B cell (primary cell): ENCODE results near the gene EIF2AK2. TPM values are rescaled to one million over a fixed set of nuclear protein-coding genes. Genes with fewer than 3 reads are reported as not detected.

ENCODE experiments used
- ATAC-seq: fragments of 200-7000 bp; cut with Tn5 transposase; one replicate; pipeline ENCODE4 v1.10.0; 2021; ENCODE audit warnings: low read depth, mild to moderate bottlenecking, moderate number of reproducible peaks, moderate library complexity
- CTCF ChIA-PET: fragments of 350-600 bp; sonication (Branson Sonifier 250); formaldehyde crosslinking; loops from one replicate; lab custom pipeline; 2021; ENCODE audit warnings: antibody characterized with exemption, inconsistent platforms; lab: Charles Lee
- POLR2A ChIA-PET: fragments of 350-600 bp; sonication (Branson Sonifier 250); formaldehyde crosslinking; loops from one replicate; lab custom pipeline; 2021; ENCODE audit warnings: antibody characterized with exemption; lab: Charles Lee
- DNase-seq: peaks from one replicate; pipeline ENCODE4 v3.0.0; 2013
- H2AFZ ChIP-seq: 2 replicates; pipeline ENCODE4 v1.6.1; 2012; ENCODE audit warnings: mild to moderate bottlenecking, low read depth, low read length; ENCODE audit not compliant: insufficient read depth, poor library complexity, severe bottlenecking
- H3K27ac ChIP-seq, 2 donors: 1 replicate in 1 of 2; 2 replicates in 1 of 2; pipeline ENCODE4 v1.5.1; 2012 to 2013; ENCODE audit warnings: low read length in 2 of 2, mild to moderate bottlenecking in 2 of 2, moderate library complexity in 1 of 2
- H3K27me3 ChIP-seq, 4 experiments: fragments of 200-600 bp in 1 of 4; sonication (generic) in 1 of 4; replicated peaks in 1 of 4; 1 replicate in 2 of 4; 2 replicates in 2 of 4; pipeline versions ENCODE4 v1.6.1 to v1.7.0; 2013 to 2016; ENCODE audit warnings: low read length in 3 of 4, mild to moderate bottlenecking in 2 of 4, mixed read lengths in 1 of 4, moderate library complexity in 1 of 4; ENCODE audit not compliant: insufficient read depth in 4 of 4, control insufficient read depth in 3 of 4; ENCODE audit errors: control extremely low read depth in 1 of 4
- H3K36me3 ChIP-seq, 2 experiments: replicated peaks in 1 of 2; 1 replicate in 1 of 2; 2 replicates in 1 of 2; pipeline versions ENCODE4 v1.6.1 to v1.7.1; 2013; ENCODE audit warnings: low read length in 1 of 2; ENCODE audit not compliant: insufficient read depth in 2 of 2, control insufficient read depth in 1 of 2; ENCODE audit errors: control extremely low read depth in 1 of 2, extremely low read depth in 1 of 2
- H3K4me1 ChIP-seq, 2 donors: fragments of 200-600 bp in 1 of 2; sonication (generic) in 1 of 2; 1 replicate in 1 of 2; 2 replicates in 1 of 2; pipeline versions ENCODE4 v1.5.1 to v1.6.1; 2013 to 2017; ENCODE audit warnings: low read length in 2 of 2; ENCODE audit not compliant: control insufficient read depth in 2 of 2, insufficient read depth in 2 of 2
- H3K4me2 ChIP-seq: replicated peaks from 2 replicates; pipeline ENCODE3; 2012; ENCODE audit warnings: mild to moderate bottlenecking, low read depth, low read length; ENCODE audit not compliant: poor library complexity, severe bottlenecking
- H3K4me3 ChIP-seq, 5 experiments: fragments of 200-600 bp in 1 of 5; sonication (generic) in 1 of 5; 1 replicate in 3 of 5; 2 replicates in 2 of 5; pipeline versions ENCODE4 v1.5.1 to v1.7.0; 2011 to 2016; ENCODE audit warnings: low read length in 4 of 5, mild to moderate bottlenecking in 4 of 5, low read depth in 2 of 5, control low read depth in 1 of 5, moderate library complexity in 1 of 5; ENCODE audit not compliant: insufficient read depth in 1 of 5; ENCODE audit errors: control extremely low read depth in 1 of 5, extremely low read depth in 1 of 5
- H3K79me2 ChIP-seq: fragments of 200-600 bp; sonication (generic); one replicate; pipeline ENCODE4 v1.6.0; 2016; ENCODE audit warnings: low read length; ENCODE audit not compliant: control insufficient read depth, insufficient read depth
- H3K9ac ChIP-seq: fragments of 200-600 bp; sonication (generic); 2 replicates; pipeline ENCODE4 v1.6.1; 2017; ENCODE audit warnings: mild to moderate bottlenecking, low read length, moderate library complexity
- H3K9me3 ChIP-seq, 3 donors: one replicate each; pipeline versions ENCODE4 v1.6.1 to v1.7.1; 2013; ENCODE audit warnings: low read length in 2 of 3; ENCODE audit not compliant: control insufficient read depth in 2 of 3, insufficient read depth in 1 of 3; ENCODE audit errors: control extremely low read depth in 1 of 3
- H4K20me1 ChIP-seq: 2 replicates; pipeline ENCODE4 v1.6.0; 2012; ENCODE audit warnings: mild to moderate bottlenecking, low read length; ENCODE audit not compliant: insufficient read depth, control insufficient read depth, poor library complexity, severe bottlenecking
- H3K27ac Mint-ChIP-seq: one replicate; pipeline ENCODE4 v1.8.0; 2021; ENCODE audit warnings: mixed read lengths
- H3K27me3 Mint-ChIP-seq: one replicate; pipeline ENCODE4 v1.8.0; 2021; ENCODE audit warnings: mixed read lengths
- H3K4me1 Mint-ChIP-seq: one replicate; pipeline ENCODE4 v1.8.0; 2021; ENCODE audit warnings: mixed read lengths
- H3K4me3 Mint-ChIP-seq: one replicate; pipeline ENCODE4 v1.8.0; 2021; ENCODE audit warnings: mixed read lengths
- H3K9me3 Mint-ChIP-seq: one replicate; pipeline ENCODE4 v1.8.0; 2022; ENCODE audit warnings: mixed read lengths; ENCODE audit not compliant: insufficient read depth
- EZH2 ChIP-seq: IDR thresholded peaks from 2 replicates; pipeline ENCODE4 v1.6.1; 2012; ENCODE audit warnings: borderline replicate concordance, low read depth, mild to moderate bottlenecking, moderate library complexity, low read length; ENCODE audit not compliant: insufficient read depth, poor library complexity, severe bottlenecking
- WGBS: methylation state at CpG from one replicate; pipeline ENCODE4 v1.1.5; 2013; ENCODE audit warnings: missing lambda C conversion rate; ENCODE audit not compliant: insufficient coverage; 5-methylcytosine and 5-hydroxymethylcytosine counted together
- intact Hi-C: fragments of 100-400 bp; cut with micrococcal nuclease; formaldehyde crosslinking; loops from one replicate; pipeline ENCODE4 v1.10.0; 2022
- polyA plus RNA-seq: library from polyadenylated mRNA; depleted of rRNA; stranded (reverse); fragments of >200 nt; gene quantifications from 2 replicates; pipeline ENCODE4 v1.2.3, GENCODE V29; 2012
- total RNA-seq, 2 donors: library from RNA; stranded (reverse); fragments of 120-200 nt in 1 of 2; gene quantifications; 1 replicate in 1 of 2; 2 replicates in 1 of 2; pipeline versions ENCODE4 v1.2.3 to v1.2.4, GENCODE V29; 2013 to 2022
- TF ChIP-seq, protein P1 (sequence below): fragments of 200-600 bp; IDR thresholded peaks from one replicate; pipeline ENCODE4 v1.8.0; 2022; ENCODE audit warnings: antibody characterized with exemption, mild to moderate bottlenecking

The EIF2AK2 gene
- total and polyA plus RNA-seq, 2 donors (not counting 1 experiment from before 2014, with no cell fraction given), result 6.5 to 36.9 TPM

DNA sequence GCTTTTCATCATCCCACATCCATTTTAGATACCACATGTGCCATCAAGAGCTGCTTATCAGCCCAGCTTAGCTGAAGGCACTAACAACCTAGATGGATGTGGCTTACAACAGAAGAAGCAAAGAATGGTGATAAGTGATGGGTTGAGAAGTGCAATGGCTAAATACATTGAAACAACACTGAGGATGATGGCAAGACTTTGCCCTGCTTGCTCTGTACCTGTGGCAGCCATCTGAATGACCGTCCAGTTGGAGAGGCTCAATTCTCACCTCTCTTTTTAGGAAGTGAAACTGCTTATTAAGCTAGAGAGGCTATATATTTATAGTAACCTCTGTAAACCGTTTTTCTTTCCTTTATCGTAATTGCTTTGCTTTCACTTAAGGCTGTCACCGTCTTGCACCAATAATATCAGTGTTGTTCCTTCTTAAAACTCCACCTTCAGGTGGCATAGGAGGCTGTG is 66.7 kb downstream of the EIF2AK2 start:
- peak overlapping the region; percentile 87 for H3K27ac Mint-ChIP-seq
- peak overlapping the region; percentile 62 for H3K4me3 Mint-ChIP-seq
- peaks cover 55% of the 10 kb centered on the region for H3K4me1 Mint-ChIP-seq

DNA sequence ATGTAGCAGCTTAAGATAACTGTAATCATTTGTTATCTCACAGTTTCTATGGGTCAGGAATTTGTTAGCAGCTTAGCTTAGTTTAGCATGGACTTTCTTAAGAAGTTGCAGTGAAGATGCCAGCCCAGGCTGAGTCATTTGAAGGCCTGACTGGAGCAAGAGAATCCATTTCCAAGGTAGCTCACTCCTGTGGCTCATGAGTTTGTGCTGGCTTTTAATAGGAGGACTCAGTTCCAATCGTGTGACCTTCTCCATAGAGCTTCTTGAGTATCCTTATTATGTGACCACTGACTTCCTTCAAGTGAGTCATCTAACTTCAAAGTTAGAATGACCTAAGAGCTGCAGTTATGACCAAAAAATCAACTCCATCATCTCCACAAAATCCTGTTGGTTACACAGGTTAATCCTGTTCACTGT is 71.0 kb downstream of the EIF2AK2 start:
- peak overlapping the region; percentile 73 for H3K4me2 ChIP-seq
- Mint-ChIP-seq H3K4me3 (no peak overlapping the region), H3K27me3 (no peaks in the 10 kb centered on the region), H3K9me3 (no peaks in the 10 kb centered on the region), H3K27ac (peak overlapping the region; percentile 50), H3K4me1 (peaks cover 57% of the 10 kb centered on the region)
- H2AFZ ChIP-seq, result no peak overlapping the region
- peak overlapping the region in 1 of 2 donors; percentile 91 for H3K27ac ChIP-seq
- ChIA-PET CTCF (no interaction called here), POLR2A (no interaction called here)
- TF ChIP-seq, protein P1, sequence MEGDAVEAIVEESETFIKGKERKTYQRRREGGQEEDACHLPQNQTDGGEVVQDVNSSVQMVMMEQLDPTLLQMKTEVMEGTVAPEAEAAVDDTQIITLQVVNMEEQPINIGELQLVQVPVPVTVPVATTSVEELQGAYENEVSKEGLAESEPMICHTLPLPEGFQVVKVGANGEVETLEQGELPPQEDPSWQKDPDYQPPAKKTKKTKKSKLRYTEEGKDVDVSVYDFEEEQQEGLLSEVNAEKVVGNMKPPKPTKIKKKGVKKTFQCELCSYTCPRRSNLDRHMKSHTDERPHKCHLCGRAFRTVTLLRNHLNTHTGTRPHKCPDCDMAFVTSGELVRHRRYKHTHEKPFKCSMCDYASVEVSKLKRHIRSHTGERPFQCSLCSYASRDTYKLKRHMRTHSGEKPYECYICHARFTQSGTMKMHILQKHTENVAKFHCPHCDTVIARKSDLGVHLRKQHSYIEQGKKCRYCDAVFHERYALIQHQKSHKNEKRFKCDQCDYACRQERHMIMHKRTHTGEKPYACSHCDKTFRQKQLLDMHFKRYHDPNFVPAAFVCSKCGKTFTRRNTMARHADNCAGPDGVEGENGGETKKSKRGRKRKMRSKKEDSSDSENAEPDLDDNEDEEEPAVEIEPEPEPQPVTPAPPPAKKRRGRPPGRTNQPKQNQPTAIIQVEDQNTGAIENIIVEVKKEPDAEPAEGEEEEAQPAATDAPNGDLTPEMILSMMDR, result no peak
- no peak for TF ChIP-seq EZH2
- WGBS, result no CpG with 5 or more reads among the region's 1 CpG
- peak overlapping the region in 1 of 5 experiments; percentile 75 for H3K4me3 ChIP-seq
- peaks cover 10 to 25% of the 10 kb centered on the region in 2 experiments for H3K36me3 ChIP-seq
- peak overlapping the region; percentile 69 for H3K9ac ChIP-seq
- no peaks in the 10 kb centered on the region for H4K20me1 ChIP-seq
- ATAC-seq (no peak), DNase-seq (no peak)
- peaks cover 43% of the 10 kb centered on the region for H3K79me2 ChIP-seq
- H3K27me3 ChIP-seq, result no peaks in the 10 kb centered on the region
- intact Hi-C loops, result loop anchor here (2.0 kb wide), 2 partner anchors 71 to 145 kb away; partner anchors contain the start of genes CEBPZ, EIF2AK2 and NDUFAF7
- H3K4me1 ChIP-seq, result peaks cover 67 to 74% of the 10 kb centered on the region in 2 donors
- no peaks in the 10 kb centered on the region for H3K9me3 ChIP-seq

More for the DNA sequence above, 66.7 kb downstream of the EIF2AK2 start:
- H3K27me3 Mint-ChIP-seq, result no peaks in the 10 kb centered on the region
- peaks cover 15 to 32% of the 10 kb centered on the region in 2 experiments for H3K36me3 ChIP-seq
- peaks cover 28% of the 10 kb centered on the region for H3K79me2 ChIP-seq
- CTCF ChIA-PET, result no interaction called here
- H3K9me3 ChIP-seq, result no peaks in the 10 kb centered on the region
- H3K9me3 Mint-ChIP-seq, result no peaks in the 10 kb centered on the region
- TF ChIP-seq EZH2, result no peak
- TF ChIP-seq, protein P1, result no peak
- H3K27ac ChIP-seq, result peak overlapping the region; percentile 54 to 71
- H3K9ac ChIP-seq, result peak overlapping the region; percentile 2
- no peak overlapping the region for H3K4me3 ChIP-seq
- DNase-seq, result peak; percentile 80
- H4K20me1 ChIP-seq, result no peaks in the 10 kb centered on the region
- no peaks in the 10 kb centered on the region for H3K27me3 ChIP-seq
- peaks cover 55 to 70% of the 10 kb centered on the region in 2 donors for H3K4me1 ChIP-seq
- H2AFZ ChIP-seq, result peak overlapping the region; percentile 9
- H3K4me2 ChIP-seq, result peak overlapping the region; percentile 76
- peak; percentile 84 for ATAC-seq
- POLR2A ChIA-PET, result no interaction called here
- WGBS, result no CpG with 5 or more reads among the region's 4 CpGs
- intact Hi-C loops, result no loop called here
